HepG2 (cell line): Measurements from ENCODE around the gene COPS3. TPM values are rescaled to one million over a fixed set of nuclear protein-coding genes. Genes with fewer than 3 reads are reported as not detected.
A peak's percentile ranks its signal among the peaks of the same experiment; 100 is the strongest.

Source experiments
- ASH2L ChIP-seq: fragments of 300-600, 200-600 bp; sonication (generic); IDR thresholded peaks from 2 replicates; pipeline ENCODE4 v1.7.0; 2017; ENCODE audit warnings: low read depth, mild to moderate bottlenecking, moderate library complexity, mixed read lengths, low read length; ENCODE audit not compliant: insufficient read length
- ATF7-NPFF ChIP-seq: sonication (generic); formaldehyde crosslinking; IDR thresholded peaks from 2 replicates; pipeline ENCODE4 v1.8.1; 2023; ENCODE audit warnings: mild to moderate bottlenecking, low read depth, missing genetic modification reagents, moderate library complexity
- DMTF1 ChIP-seq: sonication (generic); formaldehyde crosslinking; IDR thresholded peaks from 2 replicates; pipeline ENCODE4 v1.4.0; 2020; ENCODE audit warnings: mild to moderate bottlenecking, missing genetic modification reagents
- HNRNPLL ChIP-seq: fragments of 200-400 bp; formaldehyde crosslinking; IDR thresholded peaks from 2 replicates; pipeline ENCODE4 v1.6.1; 2017; ENCODE audit warnings: mild to moderate bottlenecking, low read depth, low read length; ENCODE audit not compliant: poor library complexity, severe bottlenecking
- KAT8 ChIP-seq: IDR thresholded peaks from 2 replicates; pipeline ENCODE4 v1.6.1; 2016; ENCODE audit warnings: missing genetic modification reagents, missing compliant biosample characterization
- MAZ ChIP-seq, 2 experiments: sonication (generic) in 1 of 2; formaldehyde crosslinking in 1 of 2; IDR thresholded peaks; 2 replicates each; pipeline versions ENCODE4 v1.5.0 to v1.6.1; 2012 to 2020; ENCODE audit warnings: low read depth in 2 of 2, mild to moderate bottlenecking in 2 of 2, borderline replicate concordance in 1 of 2, improper control_type of control experiment in 1 of 2, low read length in 1 of 2, missing genetic modification reagents in 1 of 2, moderate library complexity in 1 of 2
- MXD4 ChIP-seq: IDR thresholded peaks from 2 replicates; pipeline ENCODE4 v1.6.1; 2016; ENCODE audit warnings: mild to moderate bottlenecking, missing biosample characterization, missing genetic modification reagents
- MYPOP ChIP-seq: sonication (generic); formaldehyde crosslinking; IDR thresholded peaks from 2 replicates; pipeline ENCODE4 v1.8.1; 2023; ENCODE audit warnings: mild to moderate bottlenecking, moderate library complexity, missing genetic modification reagents
- NKX3-1 ChIP-seq: sonication (generic); formaldehyde crosslinking; IDR thresholded peaks from 2 replicates; pipeline ENCODE4 v1.5.0; 2020; ENCODE audit warnings: missing genetic modification reagents
- PHF8 ChIP-seq: sonication (generic); formaldehyde crosslinking; IDR thresholded peaks from 2 replicates; pipeline ENCODE4 v1.5.0; 2020; ENCODE audit warnings: missing genetic modification reagents
- POGK ChIP-seq: sonication (generic); formaldehyde crosslinking; conservative IDR thresholded peaks from 2 replicates; pipeline ENCODE4 v1.8.0; 2022; ENCODE audit warnings: mild to moderate bottlenecking, moderate library complexity, missing genetic modification reagents
- POLR2AphosphoS5 ChIP-seq: IDR thresholded peaks from 2 replicates; pipeline ENCODE4 v1.6.1; 2012; ENCODE audit warnings: low read depth, low read length
- SALL1 ChIP-seq: sonication (generic); formaldehyde crosslinking; IDR thresholded peaks from 2 replicates; pipeline ENCODE4 v1.8.0; 2022; ENCODE audit warnings: mild to moderate bottlenecking, missing genetic modification reagents
- SYNCRIP ChIP-seq: fragments of 200-400 bp; formaldehyde crosslinking; IDR thresholded peaks from 2 replicates; pipeline ENCODE4 v1.6.1; 2018; ENCODE audit warnings: mild to moderate bottlenecking, low read depth, low read length; ENCODE audit not compliant: insufficient read depth
- TBX2 ChIP-seq: sonication (generic); formaldehyde crosslinking; IDR thresholded peaks from 2 replicates; pipeline ENCODE4 v1.5.0; 2020; ENCODE audit warnings: missing genetic modification reagents, mild to moderate bottlenecking, borderline replicate concordance
- TMF1 ChIP-seq: sonication (generic); formaldehyde crosslinking; IDR thresholded peaks from 2 replicates; pipeline ENCODE4 v1.8.1; 2022; ENCODE audit warnings: low read depth, missing genetic modification reagents
- ZFP90 ChIP-seq: sonication (generic); formaldehyde crosslinking; IDR thresholded peaks from 2 replicates; pipeline ENCODE4 v1.8.0; 2022; ENCODE audit warnings: missing genetic modification reagents, mild to moderate bottlenecking, inconsistent platforms, borderline replicate concordance
- ZFY ChIP-seq: sonication (generic); formaldehyde crosslinking; IDR thresholded peaks from 2 replicates; pipeline ENCODE4 v1.4.0; 2020; ENCODE audit warnings: missing genetic modification reagents
- ZNF33B ChIP-seq: sonication (generic); formaldehyde crosslinking; IDR thresholded peaks from 2 replicates; pipeline ENCODE4 v1.5.1; 2020; ENCODE audit warnings: mild to moderate bottlenecking, missing genetic modification reagents
- ZNF343 ChIP-seq: sonication (generic); formaldehyde crosslinking; IDR thresholded peaks from 2 replicates; pipeline ENCODE4 v1.4.0; 2020; ENCODE audit warnings: mild to moderate bottlenecking, missing genetic modification reagents
- ZNF446 ChIP-seq: sonication (generic); formaldehyde crosslinking; IDR thresholded peaks from 2 replicates; pipeline ENCODE4 v1.5.0; 2020; ENCODE audit warnings: mild to moderate bottlenecking, missing genetic modification reagents
- ZNF749 ChIP-seq: sonication (generic); formaldehyde crosslinking; IDR thresholded peaks from 2 replicates; pipeline ENCODE4 v1.8.0; 2022; ENCODE audit warnings: mild to moderate bottlenecking, missing genetic modification reagents, moderate library complexity, borderline replicate concordance
- ZSCAN25 ChIP-seq: sonication (generic); formaldehyde crosslinking; IDR thresholded peaks from 2 replicates; pipeline ENCODE4 v1.8.0; 2022; ENCODE audit warnings: mild to moderate bottlenecking, missing genetic modification reagents
- polyA plus RNA-seq, 8 experiments: library from polyadenylated mRNA; depleted of rRNA in 3 of 8; stranded (reverse) in 7 of 8; unstranded in 1 of 8; fragments of >200 nt; fragmentation: Illumina TruSeq in 4 of 8; extraction: Trizol in 4 of 8; gene quantifications; 2 replicates each; pipeline versions ENCODE4 v1.2.1 to v1.2.3, GENCODE V29; 2011 to 2016; ENCODE audit warnings: low read depth in 4 of 8, missing spikeins in 1 of 8, mixed read lengths in 1 of 8; ENCODE audit not compliant: insufficient read depth in 1 of 8
- total RNA-seq, 5 experiments: library from RNA; depleted of rRNA; stranded (reverse); fragments of >200 nt; fragmentation: Illumina TruSeq; extraction: Trizol; gene quantifications; 2 replicates each; pipeline ENCODE4 v1.2.3, GENCODE V29; 2016; ENCODE audit warnings: low read depth in 1 of 5

COPS3 gene
- total and polyA plus RNA-seq, 2 of the 13 experiments (the other 11 are each of a cell fraction or from before 2014, with no cell fraction given) = 46.3 to 103 TPM

- TF ChIP-seq ASH2L (peak; percentile 25), ZFP90 (no peak), ZFY (CRISPR knock-in tag) (peak; percentile 81), MXD4 (CRISPR knock-in tag) (peak; percentile 26; the same call in 1 of the 2 replicates), NKX3-1 (CRISPR knock-in tag) (0 out of 2 replicates have a peak, but pooled peaks have one; percentile 32), ZSCAN25 (CRISPR knock-in tag) (0 out of 2 replicates have a peak, but pooled peaks have one; percentile 26), ZNF33B (peak; percentile 41; the same call in 1 of the 2 replicates), POGK (CRISPR knock-in tag) (peak; percentile 41; the same call in 1 of the 2 replicates), ATF7-NPFF (peak; percentile 68), SYNCRIP (no peak), SALL1 (CRISPR knock-in tag) (peak; percentile 29; the same call in 1 of the 2 replicates), KAT8 (CRISPR knock-in tag) (0 out of 2 replicates have a peak, but pooled peaks have one; percentile 27), MAZ (IDR thresholded peaks at IDR 0.05; ENCODE audit: borderline replicate concordance, low read depth, low read length) (no peak), MAZ (CRISPR knock-in tag; IDR thresholded peaks at IDR 0.05; ENCODE audit: low read depth) (peak; percentile 23; the same call in 1 of the 2 replicates), ZNF343 (CRISPR knock-in tag) (no peak), DMTF1 (CRISPR knock-in tag) (no peak), HNRNPLL (peak; percentile 84), TBX2 (CRISPR knock-in tag) (peak; percentile 25; the same call in 1 of the 2 replicates), ZNF446 (0 out of 2 replicates have a peak, but pooled peaks have one; percentile 23), PHF8 (peak; percentile 56), POLR2AphosphoS5 (0 out of 2 replicates have a peak, but pooled peaks have one; percentile 51), ZNF749 (peak; percentile 41; the same call in 1 of the 2 replicates), TMF1 (peak; percentile 83; the same call in 1 of the 2 replicates), MYPOP (CRISPR knock-in tag) (0 out of 2 replicates have a peak, but pooled peaks have one; percentile 47)
Observed at GRCh38 chr17:17303010-17303846, 22.2 kb upstream of the COPS3 start, which contains the start of gene NT5M (continued).
